HG03457 (cell line): ENCODE results near the gene MICALL1.
A peak's percentile ranks its signal among the peaks of the same experiment; 100 is the strongest.

Experiments used
- ATAC-seq: cut with Tn5 transposase; IDR thresholded peaks from one replicate; pipeline ENCODE4 v1.9.1; 2021; ENCODE audit warnings: moderate number of reproducible peaks; ENCODE audit not compliant: unreplicated experiment

Gene MICALL1, protein sequence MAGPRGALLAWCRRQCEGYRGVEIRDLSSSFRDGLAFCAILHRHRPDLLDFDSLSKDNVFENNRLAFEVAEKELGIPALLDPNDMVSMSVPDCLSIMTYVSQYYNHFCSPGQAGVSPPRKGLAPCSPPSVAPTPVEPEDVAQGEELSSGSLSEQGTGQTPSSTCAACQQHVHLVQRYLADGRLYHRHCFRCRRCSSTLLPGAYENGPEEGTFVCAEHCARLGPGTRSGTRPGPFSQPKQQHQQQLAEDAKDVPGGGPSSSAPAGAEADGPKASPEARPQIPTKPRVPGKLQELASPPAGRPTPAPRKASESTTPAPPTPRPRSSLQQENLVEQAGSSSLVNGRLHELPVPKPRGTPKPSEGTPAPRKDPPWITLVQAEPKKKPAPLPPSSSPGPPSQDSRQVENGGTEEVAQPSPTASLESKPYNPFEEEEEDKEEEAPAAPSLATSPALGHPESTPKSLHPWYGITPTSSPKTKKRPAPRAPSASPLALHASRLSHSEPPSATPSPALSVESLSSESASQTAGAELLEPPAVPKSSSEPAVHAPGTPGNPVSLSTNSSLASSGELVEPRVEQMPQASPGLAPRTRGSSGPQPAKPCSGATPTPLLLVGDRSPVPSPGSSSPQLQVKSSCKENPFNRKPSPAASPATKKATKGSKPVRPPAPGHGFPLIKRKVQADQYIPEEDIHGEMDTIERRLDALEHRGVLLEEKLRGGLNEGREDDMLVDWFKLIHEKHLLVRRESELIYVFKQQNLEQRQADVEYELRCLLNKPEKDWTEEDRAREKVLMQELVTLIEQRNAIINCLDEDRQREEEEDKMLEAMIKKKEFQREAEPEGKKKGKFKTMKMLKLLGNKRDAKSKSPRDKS

DNA sequence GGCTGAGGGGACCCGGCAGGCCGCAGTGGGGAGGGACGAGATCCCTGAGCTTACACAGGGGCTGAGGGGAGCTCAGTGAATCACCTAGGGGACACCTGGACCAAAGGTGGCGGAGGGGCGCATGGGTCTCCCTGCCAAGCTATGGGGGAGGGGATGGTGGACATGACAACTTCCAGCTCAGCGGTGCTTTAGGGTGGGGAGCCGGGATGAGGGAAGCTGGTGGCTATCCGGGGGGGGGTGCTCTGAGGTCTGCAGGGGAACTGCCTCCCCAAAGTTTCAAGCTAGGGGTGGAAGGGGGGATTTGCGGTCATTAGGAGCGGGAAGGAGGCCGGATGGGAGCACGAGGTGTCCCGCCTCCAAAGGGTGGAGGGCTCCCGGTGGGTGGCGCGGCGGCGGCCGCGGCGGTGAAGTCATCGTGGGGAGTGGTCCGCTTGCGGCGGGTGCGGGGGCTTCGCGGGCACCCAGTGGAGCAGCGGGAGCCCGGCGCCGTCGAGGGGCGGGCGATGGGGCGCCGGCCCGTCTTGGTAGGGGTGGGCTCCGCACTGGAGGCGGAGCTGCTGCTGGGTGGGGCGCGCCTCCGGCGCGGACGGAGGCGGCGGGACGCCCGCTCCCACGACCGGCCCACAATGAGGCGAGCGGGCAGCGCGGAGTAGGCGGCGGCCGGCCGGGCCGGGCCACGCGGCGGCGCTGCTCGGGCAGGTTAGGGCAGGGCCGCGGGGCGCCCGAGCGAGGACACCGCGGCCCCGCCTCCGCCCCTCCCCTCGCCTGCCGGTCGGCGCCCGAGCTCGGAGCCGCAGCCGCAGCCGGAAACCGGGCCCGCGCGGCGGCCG is at the start of gene MICALL1:
Gene MICALL1, plus strand, starts transcription at position 764 of the 830 bp plus-strand sequence. CDS start 126 bp downstream, outside the sequence.
- peak; percentile 66 for ATAC-seq

DNA sequence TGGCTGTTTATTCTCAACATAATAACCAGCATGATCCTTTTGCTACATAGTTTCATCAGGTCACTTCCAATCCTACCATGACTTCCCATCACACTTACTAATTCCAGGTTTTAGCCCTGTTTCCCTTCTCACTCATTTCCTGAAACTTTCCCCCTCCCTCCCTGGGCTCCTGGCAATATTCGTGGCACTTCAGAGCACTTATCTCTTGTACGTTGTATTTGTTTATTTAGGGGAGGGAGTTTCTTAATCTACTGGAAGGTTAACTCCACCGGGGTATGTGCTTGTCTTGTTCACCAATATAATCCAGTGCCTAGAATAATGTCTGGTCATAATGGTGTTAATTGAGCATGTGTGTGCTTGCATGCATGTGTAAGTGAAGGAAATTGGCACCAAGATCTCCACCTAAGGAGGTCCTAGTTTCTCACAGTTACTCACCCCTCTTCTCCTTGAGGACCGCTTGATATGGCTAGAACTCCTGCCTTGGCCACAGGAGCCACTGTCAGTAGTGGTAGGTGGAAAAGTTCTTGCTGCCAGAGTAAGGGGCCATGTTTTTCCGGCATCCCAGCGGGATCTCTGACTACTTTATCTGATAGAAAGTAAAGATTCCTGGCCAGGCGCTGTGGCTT is 45.2 kb upstream of the MICALL1 start:
- no peak for ATAC-seq

DNA sequence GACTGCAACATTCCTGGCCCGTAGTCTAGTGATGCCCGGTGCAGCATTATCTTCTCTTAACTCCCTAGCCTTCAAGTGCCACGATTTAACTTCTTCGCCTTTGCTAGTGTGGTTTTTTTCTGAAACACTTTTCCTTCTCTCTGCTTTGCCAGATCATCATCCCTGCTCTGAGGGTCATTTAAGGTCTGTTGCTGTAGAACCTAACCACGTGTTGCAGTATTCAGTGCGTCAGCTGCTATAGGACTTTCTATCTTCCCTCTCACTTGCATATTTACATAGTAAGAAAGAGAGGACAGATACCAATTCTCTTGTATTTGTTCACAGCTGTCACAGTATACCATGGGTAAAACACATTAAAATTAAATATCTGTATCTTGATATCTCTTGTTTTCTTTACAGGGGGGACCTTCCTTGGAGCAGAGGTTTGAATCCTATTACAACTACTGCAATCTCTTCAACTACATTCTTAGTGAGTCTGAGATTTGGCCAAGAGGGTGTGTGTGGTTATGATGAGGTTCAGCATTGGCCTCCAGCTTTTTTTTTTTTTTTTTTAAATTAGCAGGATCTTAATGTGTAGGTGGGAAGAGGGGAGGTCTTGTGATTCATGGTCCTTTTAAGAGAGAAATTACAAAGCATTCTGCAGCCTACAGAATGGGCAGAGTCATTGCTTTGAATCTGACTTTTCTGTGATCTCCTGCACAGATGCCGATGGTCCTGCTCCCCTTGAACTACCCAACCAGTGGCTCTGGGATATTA is 43.3 kb upstream of the MICALL1 start:
- no peak for ATAC-seq

DNA sequence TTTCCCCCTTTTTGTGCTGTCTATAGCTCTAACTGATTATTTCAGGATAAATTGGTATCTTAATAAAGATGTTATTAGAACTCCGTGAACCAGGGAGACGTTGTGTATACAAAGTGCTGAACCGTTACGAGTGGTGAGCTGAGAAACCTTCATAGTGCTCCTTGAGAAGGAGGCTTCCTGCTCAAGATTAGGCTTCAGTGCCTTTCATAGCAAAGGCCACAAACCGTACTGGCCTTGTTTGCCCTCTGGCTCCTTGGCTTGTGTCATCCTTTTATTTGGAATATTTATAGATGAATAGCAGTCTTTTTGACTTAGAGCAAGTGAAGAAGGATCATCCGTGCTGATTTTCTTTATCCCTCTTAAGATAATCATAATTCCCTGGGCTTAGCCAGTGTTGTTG is 40.6 kb upstream of the MICALL1 start:
- no peak for ATAC-seq

DNA sequence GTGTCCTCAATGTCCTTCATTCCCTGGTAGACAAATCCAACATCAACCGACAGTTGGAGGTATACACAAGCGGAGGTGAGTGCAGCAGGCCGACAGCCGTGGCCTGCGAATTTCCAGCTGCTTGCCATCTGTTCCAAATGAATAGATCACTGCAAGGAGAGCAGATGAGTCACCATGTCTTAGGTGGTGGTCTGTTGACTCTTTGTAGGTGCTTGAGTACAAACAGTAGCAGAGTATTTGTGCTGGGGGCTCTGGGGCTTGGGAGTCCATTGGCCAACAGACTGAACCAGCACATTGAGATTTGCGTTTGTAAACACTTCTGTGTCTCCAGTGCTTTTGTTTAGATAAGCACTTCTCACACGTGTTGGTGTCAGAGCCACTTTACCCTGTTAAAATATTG is 35.8 kb upstream of the MICALL1 start:
- ATAC-seq, result no peak

DNA sequence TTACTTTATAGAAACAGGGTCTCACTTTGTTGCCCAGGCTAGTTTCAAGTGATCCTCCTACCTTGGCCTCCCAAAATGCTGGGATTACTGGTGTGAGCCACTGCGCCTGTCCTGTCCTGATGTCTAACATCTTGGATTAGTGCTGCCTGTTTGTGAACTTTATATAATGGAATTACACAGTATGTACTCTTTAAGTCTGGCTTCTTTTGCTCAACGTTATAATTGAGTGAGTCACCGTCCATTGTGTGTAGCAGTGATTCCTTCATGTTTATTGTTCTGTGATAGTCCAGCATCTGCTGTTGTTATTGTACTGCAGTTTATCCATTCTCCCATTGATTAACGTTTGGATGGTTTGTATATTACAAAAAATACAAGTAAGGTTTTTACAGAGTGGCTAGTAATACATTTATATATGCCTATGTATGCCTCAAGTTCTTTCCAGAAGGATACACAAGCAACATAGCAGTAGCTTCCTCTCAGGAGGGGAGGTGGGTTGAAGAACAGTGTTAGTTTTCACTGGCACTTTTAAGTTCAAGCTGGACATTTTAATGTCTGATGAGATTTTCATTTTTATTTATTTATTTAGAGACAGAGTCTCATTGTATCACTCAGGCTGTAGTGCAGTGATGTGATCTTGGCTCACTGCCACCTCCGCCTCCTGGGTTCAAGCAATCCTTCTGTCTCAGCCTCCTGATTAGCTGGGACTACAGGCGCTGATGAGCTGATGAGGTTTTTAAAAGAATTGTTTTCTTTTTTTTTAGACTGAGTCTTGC is 25.2 kb upstream of the MICALL1 start:
- ATAC-seq, result no peak

DNA sequence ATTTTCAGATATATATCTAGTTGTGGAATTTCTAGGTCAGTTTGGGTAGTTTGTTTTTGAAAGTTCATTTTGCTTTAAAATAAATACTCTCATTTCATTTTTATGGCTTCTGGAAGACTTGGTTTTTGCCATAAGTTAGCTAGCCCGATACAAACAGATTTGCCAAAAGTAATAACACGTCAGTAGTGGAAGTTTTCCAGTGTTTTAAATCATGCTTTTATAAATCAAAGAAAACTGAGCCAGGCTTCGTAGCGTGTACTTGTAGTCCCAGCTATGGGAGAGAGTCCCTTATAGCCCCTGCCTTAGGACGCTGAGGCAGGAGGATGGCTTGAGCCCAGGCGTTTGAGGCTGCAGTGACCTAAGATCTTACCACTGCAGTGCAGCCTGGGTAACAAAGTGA is 21.7 kb upstream of the MICALL1 start:
- ATAC-seq, result no peak

DNA sequence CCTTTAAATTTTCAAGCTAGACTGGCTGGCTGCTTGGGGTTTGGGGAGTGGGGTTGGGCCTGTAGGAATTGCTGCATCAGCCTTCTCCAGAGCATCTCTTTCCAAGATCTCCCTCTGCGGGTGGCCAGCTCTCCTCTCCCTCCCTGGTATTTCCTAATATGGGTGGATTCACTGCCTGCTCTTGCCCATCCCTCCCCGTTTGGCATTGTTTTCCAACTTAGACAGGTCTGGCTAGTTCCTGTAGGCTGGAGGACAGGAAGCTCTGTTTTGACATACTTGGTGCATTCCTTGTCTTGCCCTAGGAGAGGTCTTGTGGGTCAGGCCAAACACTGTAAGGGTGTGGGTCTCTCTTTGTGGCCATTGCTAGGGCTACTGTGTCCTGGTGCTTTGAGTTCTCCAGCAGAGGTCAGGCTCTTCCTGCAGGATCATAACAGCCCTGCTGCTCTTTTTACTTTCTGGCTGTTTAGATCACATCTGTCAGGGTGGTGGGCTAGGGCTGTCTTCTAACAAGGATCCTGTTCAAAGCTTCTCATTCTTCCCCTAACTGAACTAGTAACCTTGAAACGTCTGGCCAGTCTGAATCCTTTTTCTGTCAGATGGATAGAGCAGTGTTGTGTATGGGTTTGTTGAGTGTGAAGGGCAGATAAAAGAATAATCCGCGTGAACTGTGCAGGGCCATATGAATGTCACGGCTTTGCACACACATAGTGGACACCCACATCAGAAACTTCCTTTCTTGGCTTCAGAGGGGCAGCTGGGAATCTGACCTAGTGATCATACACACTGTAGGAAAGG is 18.3 kb upstream of the MICALL1 start:
- ATAC-seq, result no peak

DNA sequence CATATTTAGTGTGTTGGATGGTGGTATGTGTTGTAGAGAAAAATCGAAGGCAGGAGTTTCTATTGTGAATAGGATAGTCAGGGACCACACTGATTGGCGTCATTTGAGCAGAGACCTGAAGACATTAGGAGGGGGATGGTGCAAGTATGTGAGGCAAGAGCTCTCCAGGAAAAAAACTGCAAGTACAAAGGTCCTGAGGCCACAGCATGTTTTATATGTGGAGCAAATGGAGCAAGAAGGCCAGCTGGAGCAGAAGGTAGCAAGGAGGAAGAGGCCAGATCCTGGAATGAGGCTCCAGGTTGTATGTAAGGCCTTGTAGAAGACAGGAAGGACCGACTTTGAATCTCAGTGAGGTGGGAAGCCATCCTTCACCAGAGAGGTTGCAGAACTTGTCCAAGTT is 14.2 kb upstream of the MICALL1 start:
- ATAC-seq, result no peak

DNA sequence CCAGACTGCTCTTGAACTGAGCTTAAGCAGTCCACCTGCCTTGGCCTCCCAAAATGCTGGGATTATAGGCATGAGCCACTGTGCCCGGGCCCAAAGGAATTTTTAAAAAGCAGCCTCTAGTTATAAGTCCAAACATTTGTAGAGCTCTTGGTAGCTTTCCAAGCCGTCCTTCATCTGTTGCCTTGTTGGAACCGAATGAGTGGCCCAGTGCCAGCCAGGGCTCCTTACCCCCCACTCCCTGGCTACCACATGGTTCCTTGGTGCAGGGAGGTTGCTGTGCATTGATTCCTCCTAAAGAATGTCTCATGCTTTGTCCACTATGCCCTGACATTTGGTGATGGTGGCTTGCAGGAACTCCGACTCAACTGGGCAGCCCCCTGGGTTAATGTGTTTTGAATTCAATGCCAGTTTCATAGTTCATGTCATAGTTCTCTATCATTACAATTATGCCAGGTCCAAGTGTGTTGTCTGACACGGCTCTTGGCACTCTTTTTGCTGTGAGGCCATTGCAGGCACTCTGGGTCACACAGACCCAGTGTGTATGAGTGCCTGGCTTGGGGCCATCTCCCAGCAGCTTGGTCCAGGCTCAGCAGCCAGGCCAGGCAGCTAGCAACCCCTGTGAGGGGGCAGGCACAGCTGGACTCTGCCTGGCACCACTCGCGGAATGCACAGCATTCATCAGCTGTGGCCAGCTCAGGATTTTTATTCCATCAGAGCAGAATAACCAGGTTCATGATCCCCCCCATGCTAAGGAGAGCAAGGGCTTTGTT is 13.3 kb upstream of the MICALL1 start:
- ATAC-seq, result no peak

DNA sequence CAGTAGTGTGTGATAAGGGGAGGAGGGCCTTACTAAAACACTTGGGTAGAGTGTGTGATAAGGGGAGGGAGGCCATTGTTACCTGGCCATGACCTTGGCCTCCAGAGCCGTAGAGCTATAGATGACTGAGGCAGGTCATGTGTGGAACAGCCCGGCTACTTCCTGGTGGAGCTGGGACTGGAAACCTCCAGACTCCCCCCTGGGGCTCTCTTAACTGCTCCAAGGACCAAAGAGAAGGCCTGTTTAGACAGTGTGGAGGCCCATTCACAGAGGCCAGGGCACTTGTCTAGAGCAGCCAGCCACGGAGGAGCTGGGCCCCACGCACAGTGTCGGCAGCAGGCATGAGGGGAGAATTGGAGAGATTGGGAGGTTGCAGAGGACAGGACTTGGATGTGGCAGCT is 12.5 kb upstream of the MICALL1 start:
- ATAC-seq, result no peak

DNA sequence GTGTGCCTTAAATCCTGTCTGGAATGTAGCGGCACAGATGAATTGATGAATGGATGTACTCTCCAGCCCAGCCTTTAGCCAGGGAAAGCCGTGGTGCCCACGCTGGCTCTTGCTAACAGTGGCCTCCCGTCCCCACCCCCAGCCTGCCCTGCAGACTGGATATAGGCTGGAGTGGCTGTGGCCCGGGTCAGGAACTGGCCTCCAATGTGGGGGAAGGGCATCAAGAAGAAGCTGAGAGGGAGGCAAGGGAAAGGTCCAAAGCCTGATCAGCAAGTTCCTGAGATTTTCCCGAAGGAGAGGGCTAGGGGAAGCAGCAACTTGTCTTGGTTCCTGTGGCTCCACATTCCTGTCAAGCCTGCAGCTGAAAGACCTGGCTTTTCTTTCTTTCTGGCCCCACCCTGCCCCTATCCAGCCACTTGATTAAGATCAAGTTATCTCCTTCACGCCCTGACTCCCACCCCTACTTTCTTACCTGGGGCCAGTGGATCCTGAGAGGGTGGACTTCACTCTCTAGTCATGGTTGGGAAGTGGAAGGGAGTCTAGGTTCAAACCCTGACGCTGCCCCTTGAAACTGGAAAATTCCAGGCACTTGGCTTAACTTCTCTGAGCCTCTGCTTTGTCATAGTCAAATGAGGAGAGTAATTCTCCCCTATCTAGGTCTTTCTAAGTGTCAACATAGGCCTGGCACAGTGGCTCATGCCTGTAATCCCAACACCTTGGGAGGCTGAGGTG is 11.0 kb upstream of the MICALL1 start:
- no peak for ATAC-seq

DNA sequence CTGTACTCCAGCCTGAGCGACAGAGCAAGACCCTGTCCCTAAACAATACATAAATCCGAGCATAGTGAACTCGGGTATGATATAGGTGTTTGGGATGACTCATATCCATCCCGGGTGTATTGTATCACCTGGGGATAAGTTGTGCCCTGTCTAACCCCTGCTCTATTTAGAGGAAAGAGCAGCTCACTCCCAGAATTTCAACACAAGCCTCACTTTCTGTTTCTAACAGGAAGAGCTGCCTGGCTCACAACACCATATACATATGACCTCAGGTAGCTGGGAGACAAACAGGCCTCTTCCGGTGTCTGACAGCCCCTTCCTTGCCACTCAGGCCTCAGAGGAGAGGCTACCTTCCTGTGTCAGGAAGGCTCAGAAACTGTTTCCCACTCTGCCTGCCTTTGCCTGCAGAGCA is 9.9 kb upstream of the MICALL1 start:
- peak; percentile 66 for ATAC-seq

DNA sequence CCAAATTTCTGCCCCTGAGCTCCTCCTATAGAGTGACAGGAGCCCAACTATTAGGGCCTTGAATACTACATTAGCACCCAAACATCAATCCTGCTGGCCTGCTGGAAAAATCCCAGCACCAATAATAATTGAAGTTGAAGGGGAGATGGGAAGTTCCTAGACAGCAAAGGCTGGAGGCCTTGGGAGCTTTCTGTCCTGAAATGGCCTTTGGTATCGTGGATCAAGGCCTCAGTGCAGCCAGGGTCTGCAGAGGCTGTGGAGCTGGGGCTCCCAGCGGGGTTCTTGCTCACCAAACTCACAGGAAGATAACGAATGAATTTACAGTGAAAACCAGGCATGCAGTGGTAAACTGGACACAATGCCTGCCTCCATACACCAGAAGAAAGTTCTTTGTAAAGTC is 9.2 kb upstream of the MICALL1 start:
- no peak for ATAC-seq

DNA sequence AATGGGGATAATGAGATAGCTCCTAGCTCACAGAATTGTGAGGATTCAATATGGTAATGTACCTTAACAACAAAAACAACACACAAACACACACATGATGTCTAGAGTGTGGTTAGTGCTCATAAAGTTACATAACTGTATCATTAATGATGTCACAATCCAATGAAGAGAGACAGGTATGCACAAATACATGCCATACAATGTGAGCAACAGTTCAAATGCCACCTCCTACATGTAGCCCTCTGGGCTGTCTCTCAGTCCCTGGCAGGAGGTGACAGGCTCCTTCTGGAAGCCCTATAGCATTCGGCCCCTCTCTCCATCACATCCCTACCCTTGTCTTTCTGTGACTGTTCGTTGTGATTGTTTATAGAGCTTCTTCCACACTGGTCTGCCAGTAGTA is 8.3 kb upstream of the MICALL1 start:
- no peak for ATAC-seq

DNA sequence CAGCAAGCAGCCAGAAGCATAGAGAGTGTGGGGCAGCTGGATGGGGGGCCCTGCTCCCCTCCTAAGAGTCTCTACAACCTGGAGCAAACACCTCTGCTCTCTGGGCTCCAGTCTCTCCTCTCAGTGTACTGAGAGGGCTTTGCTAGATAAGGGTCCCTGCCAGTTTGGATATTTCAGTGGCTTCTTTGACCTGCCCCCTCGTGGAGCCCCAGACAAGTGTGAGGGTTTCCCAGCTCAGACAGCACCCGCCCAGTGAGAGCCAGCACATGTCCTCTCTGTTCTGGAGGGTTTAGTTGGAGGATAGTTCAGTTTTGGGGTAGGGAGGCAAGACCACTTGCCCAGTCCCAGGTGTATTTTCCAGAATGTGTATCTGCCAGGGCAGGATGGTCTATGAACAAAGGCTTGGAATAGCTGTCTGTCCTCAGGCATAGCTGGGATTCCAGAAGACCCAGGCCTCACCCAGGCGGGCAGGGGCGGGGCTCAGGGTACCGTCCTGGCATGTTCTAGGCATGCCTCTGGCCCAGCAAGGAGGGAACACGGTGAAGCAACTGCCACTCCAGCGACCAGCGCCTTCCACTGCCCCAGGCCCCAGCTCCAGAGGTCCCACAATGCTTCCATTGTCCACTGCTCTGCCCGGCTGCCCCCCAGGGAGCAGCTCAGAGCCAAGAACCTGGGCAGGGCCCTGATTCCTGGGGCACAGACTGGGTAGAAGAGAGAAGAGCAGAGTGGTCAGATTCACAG is 7.5 kb upstream of the MICALL1 start:
- ATAC-seq, result no peak
